Stimulated activated CD8-positive, alpha-beta memory T cell treated with anti-CD3 and anti-CD28 coated beads, Interleukin-7, amount 100 ng/mL, for 1 hour (primary cell): ENCODE measurements around the gene TMEM121.
A peak's percentile ranks its signal among the peaks of the same experiment; 100 is the strongest.
"Not testable (repeated sequence)": the region's sequence is repeated elsewhere in the genome, so short reads cannot be mapped to it uniquely, and the experiment has no call there.

Experiments used
- DNase-seq, 2 donors: peaks; one replicate each; pipeline ENCODE4 v3.0.0-alpha.2; 2020; ENCODE audit warnings: low read depth in 2 of 2

The TMEM121 gene

DNA sequence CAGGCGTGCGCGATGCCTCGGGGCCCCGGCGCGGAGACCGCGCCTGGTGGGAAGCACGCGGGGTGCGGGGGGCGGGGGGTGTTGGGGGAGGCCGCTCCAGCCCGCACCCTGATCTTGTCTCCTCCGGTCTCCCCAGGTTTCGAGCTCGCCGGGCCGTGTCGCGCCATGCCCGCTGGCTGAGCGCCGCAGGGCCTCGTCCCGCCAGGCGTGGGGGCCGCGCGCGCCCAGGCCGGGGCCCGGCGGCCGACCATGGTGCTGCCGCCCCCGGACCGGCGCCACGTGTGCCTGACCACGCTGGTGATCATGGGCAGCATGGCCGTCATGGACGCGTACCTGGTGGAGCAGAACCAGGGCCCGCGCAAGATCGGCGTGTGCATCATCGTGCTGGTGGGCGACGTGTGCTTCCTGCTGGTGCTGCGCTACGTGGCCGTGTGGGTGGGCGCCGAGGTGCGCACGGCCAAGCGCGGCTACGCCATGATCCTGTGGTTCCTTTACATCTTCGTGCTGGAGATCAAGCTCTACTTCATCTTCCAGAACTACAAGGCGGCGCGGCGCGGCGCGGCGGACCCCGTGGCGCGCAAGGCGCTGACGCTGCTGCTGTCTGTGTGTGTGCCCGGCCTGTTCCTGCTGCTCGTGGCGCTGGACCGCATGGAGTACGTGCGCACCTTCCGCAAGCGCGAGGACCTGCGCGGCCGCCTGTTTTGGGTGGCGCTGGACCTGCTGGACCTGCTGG is 2.4 kb downstream of the TMEM121 start:
- DNase-seq = no peak

DNA sequence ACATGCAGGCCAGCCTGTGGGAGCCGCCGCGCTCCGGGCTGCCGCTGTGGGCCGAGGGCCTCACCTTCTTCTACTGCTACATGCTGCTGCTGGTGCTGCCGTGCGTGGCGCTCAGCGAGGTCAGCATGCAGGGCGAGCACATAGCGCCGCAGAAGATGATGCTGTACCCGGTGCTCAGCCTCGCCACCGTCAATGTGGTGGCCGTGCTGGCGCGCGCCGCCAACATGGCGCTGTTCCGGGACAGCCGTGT is 2.9 kb downstream of the TMEM121 start:
- DNase-seq = no peak

DNA sequence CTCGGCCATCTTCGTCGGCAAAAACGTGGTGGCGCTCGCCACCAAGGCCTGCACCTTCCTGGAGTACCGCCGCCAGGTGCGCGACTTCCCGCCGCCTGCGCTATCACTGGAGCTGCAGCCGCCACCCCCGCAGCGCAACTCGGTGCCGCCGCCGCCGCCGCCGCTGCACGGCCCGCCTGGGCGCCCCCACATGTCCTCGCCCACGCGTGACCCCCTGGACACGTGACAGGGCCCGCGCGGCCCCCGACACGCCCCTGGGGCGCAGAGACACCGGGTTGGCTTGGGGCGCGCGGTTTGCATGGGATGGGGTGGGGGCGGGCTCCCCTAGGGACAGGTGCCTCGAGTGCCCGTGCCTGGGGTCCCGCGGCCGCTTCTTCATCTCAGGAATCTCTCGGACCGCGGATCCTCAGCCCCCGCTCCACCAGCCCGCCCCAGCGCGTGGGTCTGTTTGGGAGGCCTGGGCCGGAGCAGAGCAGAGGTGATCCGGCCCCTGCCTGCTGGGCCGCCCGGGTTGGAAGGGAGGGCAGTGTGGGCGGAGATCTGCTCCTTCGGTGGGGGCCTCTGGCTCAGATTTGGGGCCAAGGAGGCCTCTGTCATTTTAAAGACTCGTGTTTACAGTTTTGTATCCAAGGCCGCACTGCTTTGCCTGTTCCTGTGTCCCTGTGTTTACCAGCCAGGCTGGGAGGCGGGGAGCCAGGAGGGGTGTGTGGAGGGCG is 3.3 kb downstream of the TMEM121 start:
- DNase-seq = no peak

DNA sequence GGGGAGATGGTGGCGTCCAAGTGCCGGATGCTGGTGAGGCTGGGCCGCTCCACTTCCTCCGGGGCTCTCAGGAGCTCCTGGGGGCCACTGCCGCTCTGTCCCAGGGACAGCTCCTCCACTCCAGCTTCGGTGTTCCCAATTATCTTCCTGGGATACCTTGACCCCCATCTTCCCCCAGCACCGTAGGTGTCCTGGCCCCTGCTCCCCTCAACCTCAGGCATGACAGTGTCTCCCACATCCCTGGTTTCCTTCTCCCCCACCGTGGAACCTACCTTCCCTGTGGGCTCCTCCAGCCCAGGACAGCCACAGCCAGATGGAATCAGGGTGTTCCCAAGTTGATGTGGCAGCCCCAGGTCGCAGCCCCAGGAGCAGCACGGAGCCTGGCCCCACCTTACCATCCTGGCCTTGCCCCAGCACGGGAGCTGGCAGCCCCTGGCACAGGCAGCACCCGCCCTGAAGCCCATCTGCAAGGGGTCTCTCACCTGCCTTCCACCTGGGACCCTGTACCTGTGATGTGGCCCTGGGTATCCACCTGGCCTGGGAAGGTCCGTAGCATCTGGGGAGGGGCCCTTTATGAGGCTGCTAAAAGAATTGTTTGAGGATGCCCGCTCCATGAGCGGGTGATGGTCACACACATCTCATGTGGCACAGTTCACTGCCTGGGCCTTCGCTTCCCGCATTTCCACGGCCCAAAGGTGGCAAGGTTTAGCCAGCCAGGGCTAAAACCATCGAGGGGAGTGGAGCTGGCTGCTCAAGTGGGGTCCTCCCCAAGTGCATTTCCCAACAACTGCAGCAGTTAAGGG is 4.1 kb downstream of the TMEM121 start:
- DNase-seq = no peak

DNA sequence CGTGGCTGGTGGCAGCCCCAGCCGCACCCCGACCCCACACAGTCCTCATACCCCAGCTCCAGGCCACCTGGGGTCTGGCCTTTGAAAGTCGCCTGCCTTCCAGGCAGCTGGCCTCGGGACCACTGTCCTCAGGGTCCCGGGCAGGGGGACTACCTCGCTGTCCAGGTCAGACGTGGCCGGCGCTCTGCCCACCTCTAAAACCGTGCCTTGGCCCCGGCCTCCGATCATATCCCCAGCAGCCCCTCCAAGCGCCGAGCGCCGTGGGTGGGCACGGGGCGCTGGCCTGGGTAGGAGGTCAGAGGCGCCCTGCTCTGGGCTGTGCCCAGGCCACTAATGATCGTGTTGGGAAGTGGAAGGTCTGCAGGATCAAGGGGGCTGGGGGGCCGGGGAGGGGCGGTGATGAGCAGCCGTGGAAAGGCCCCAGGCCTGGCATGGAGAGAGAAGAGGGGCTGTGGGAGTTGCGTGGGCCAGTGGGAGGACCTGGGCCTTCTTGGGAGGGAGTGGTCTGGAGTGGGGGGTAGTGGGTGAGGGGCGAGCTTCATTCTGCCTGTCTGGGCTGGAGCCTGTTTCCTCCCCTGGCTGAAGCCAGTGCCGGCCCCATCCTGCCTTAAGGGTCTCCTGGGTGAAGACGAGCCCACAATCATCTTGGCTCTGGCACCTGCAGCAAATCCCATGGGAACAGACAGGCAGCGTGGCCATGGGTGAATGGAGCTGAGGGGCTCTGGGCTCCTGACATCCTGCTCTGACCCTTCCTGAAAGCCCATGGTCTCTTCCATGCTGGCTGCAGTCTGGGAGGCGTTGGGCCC is 4.9 kb downstream of the TMEM121 start:
- DNase-seq = no peak

DNA sequence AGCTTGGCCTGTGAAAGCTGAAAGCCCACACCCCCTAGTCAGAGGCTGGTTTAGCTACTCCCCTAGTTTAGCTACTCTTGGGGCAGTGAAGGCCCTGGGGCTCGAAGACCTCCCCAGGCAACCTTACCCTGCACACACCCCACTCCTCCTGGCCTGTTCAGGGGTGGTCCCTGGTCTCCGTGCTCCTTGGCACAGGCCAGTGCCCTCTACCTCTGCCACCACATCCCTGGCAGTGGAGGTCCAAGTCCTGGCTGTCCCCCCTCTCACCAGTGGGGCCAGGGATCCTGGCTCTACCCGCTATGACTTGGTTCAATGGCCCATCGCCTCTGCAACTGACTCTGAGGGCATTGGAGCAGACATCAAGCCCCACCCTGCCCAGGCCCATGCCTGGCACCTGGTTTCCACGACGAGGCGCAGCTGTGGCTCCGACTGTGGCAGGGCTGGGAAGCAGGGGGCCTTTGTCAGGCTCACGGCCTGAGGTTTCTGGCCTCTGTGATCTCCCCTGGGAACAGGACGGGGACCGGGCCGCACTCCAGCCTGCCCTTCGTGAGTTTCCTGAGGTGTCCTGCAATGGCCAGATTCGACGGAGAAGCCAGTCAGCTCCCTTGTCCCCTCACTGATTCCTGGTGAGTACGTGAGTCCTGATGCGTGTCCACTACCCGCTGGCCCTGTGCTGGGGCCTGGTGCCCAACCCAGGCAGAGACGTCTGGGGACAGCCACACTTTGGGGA is 5.7 kb downstream of the TMEM121 start:
- no peak for DNase-seq

DNA sequence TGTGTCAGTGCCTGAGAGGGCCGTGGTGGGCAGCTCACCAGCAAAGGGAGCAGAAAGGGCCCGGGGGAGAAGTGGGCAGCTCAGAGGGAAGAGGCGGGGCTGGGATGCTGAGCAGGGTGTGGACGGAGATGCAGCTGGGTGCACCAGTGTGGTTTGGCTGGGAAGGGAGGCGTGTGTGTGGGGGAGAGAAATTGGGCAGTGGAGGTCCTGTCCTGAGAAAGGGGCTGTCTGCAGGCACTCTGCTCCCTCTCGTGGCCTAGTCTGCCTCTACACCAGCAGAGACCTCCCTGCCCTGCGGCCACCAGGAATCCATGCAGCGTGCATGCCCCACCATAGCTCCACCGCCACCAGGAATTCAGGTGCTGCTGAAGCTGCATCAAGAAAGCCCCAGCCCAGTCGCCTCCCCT is 6.4 kb downstream of the TMEM121 start:
- DNase-seq = no peak

DNA sequence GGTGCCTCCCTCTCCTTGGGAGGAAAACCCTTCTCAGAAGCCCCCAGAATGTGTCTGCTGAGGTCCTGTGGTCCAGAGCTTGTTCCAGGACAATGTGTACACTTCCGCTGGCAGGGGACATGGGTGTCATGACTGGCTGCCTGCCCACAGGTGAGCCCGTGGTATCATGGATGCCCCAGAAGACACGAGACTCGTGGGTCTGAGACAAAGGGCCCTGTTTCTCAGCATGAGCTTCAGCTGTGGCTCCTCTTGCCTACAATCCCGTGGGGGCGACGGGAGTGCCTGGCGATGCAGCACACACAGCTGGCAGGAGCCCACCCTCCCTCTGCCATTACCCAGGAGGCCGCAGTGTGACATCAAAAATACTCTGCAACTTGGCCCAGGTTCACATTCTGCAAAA is 7.0 kb downstream of the TMEM121 start:
- no peak for DNase-seq

DNA sequence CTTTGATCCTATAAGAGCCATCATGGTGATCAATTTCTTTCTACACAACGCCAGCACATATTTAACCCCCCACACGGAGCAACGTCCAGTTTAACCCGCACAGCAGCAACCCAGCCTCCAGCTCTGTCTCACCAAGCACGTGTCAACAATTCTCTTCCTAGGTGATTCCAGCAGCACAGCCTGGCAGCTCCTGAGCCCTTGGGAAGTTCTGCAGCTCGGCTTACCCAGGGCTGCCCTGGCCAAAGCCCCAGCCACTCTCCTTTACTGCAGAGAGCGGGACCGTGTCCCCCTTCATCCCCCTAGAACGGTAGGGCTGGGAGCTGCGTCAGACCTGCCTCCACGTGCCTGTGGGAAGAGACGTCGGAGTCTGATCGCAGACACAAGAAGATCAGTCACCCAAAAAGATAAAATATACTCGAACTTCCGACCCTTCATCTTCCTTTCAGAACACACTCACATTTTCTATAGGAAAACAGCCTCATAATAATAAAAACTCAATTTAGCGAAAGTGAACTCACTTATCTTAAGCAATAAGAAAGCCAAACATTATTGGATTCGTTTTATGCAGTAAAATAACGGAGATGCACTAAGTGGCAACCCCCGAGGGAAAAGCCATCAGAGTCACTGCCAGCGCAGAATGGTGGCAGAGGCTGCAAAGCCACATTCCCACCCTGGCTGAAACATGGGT is 7.6 kb downstream of the TMEM121 start:
- no peak for DNase-seq

DNA sequence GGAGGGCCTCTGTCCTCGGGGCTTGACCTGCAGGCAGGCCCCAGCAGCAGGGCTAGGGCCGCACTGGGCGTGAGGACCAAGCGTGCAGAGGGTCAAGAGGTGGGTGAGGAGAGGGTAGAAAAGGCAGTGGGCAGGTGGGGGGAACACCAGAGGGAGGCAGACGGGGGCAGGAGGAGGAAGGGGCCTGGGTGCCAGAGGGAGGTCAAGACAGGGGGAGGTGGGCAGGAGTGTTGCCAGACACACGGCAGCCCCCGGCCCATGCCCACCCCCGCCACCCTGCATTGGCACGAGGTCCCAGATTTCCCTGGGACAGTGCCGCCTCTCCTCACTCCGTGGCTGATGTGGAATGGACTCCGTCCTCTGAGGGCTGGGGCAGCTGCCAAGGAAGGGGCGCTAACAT is 8.2 kb downstream of the TMEM121 start:
- no peak for DNase-seq

DNA sequence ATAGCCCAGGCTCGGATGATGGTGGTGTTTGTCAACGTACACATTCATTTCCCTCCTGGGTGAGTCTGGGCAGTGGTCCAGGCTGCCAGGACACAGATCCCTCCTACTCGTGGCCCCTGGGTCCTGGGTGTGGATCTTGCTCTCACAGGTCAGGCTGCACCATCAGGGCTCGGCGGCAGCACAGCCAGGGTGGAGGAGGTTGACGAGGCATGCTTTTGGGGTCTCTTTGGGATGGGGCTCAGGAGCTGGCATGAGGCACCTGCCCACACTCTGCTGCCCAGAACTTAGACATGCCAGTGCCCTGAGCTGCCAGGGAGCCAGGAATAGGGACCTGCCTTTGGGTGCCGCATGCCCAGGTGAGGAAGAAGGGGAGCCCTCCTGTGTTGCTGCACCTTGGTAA is 9.7 kb downstream of the TMEM121 start:
- DNase-seq = no peak

DNA sequence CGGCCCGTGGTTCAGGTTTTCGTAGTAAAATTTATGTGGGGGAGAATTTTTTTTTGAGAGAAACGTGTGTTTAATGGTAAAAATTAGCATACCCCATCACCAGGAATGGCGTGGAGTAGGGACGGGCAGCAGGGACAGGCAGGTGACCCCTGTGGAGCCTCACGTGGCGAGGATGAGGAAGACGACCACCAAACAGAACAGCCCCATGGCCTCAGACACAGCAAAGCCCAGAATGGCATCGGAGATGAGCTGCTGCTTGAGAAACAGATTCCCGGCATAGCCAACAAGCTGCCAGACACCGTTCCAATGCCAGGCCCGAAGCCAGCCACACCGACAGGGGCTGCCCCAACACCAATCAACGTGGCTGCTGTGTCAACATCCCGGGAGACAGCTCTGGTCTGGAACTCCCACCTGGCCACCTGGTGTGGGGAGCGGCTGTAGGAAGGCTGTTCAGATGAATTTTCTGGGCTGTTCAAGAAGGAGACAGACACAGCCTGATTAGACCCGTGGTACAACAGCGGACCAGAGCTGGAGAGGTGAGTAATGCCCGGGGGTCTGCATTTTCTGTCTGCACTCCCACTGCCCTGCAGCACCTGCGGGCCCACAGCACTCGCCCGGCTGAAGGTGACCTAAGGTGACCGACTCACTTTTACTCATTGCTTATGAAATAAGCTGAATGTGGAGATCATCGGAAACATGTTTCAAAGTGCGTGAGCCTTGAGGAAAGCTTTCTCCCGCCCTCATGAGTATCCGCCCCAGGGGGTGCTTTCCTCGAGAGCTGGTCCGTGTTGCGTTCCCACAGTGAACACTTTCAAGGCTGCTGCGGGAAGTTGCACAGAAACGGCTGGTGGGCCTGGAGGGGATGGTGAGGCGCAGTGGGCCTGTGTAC is 10.6 kb downstream of the TMEM121 start:
- DNase-seq = no peak

DNA sequence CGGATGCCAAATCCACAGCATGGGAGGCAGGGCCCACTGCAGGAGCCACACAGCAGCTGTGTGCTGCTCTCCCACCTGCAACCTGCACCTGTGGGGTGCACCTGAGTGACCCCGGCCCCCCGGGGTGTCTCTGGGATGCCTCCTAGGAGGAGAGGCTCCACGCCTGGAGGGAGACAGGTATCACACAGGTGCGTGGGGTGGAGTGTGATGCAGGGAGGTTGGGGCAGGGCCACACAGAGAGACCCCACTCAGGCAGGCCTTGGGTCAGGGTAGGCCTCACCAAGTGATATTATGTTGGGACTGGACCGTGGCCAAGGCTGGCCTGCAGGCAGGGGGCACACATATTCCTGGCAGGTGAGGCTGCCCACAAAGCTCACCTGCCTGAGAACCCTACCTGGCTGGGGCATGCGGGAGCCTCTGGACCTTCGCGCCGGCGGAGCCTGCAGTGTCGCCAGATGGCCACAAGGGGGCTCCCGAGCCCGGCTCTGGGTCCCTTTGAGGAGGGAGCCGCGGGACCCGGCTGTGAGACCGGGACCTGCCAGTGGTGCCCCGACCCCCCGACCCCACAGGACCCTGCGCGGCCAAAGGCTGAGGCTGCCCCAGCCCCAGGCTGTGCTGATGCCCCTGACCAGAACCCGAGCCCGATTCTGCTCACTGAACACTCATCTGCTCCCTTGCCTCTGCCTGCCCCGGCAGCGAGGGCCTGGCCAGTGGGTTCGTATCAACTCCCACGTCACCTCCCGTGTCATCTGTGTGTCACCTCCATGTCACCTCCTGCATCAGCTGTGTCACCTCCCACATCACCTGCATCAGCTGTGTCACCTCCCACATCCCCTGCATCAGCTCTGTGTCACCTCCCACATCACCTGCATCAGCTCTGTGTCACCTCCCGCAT is 11.4 kb downstream of the TMEM121 start:
- peak; percentile 47 to 53 for DNase-seq

DNA sequence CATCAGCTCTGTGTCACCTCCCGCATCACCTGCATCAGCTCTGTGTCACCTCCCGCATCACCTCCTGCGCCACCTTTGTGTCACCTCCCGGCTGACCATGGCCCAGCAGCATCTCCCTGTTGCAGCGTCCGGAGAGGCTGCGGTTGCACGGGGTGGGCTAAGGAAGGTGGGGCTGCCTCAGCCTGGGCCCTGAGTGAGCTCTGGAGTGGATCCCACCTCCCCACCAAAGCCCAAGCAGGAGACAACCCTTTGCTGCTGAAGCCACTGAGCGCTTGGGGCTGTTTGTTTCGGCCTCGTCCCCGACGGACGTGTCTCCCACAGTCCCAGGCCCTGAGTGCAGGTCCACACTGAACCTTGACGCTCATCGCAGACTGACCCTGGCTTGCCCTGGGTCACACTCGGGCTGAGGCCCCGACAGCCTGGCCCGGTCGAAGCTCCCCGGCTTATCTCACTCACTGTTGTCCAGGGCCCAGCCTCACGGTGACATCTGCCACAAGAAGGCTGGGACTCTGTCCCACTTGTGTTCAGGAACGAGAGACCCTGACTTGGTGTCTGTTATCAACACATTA is 12.2 kb downstream of the TMEM121 start:
- DNase-seq = no peak

DNA sequence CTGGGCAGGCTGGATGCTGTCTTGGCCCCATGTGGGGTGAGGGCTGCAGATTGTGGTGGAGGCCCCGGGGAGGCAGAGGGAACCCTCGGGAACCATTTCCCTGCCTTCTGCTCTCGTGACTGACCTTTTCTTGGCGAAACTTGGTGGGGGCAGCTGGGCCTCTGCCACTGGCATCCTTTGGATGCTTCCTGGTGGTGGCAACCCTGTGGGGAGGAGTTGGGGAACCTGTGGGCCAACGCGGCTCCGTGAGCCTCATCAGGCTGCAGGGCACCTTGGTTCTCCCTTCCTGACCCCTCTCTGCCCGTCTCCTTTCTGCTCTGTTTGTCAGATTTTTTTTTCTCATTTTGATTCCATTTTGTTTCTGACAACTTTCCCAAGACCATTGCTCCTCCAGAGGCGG is 14.4 kb downstream of the TMEM121 start:
- no peak for DNase-seq

DNA sequence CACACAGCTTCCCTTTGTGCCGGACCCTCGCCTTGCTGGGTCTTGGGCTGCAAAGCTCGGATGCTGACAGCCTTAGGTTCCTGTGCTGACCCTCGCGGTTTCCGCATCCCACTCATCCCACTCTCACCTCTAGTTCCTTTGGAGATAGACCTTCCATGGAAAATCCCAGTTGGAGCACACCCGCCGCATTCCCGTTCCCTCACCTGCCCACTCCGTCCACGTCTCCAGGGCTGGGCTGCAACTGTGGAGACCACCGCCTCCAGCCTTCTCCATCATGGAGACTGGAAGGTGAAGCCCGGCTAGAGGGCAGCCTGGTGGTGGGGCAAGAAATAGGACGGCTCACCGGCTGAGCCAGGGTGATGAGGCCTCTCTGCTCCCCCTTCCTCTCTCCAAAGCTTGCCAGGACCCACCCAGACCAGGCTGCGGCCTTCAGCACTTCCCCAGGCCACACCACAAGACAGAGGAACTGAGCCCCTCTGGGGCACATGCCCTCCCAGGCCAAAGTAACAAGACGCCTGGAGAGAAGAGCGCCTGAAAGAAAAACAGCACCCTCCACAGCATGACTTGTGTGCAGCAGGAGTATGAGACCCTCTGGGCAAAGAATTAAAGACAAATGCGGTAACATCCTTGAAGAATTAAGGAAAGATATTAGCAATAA is 15.0 kb downstream of the TMEM121 start:
- DNase-seq = no peak

DNA sequence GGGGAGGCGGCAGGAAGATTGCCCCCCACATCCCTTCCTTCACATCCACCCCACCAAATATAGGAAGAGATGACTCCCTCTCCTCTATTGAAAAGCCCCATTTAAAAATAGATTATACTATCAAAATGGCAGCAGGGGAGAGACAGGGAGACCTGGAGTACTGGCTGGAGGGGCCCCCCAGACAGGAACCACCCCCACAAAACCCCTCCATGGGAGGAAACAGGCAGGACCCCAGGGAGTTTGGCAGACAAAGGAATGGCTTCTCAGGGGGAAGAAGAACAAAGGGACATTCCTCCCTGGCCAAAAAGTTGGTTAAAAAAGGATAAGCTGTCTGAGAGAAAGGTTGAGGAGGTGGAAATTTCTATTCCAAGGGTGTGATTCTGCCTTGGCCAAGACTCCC is 19.3 kb downstream of the TMEM121 start:
- not testable (repeated sequence) for DNase-seq

DNA sequence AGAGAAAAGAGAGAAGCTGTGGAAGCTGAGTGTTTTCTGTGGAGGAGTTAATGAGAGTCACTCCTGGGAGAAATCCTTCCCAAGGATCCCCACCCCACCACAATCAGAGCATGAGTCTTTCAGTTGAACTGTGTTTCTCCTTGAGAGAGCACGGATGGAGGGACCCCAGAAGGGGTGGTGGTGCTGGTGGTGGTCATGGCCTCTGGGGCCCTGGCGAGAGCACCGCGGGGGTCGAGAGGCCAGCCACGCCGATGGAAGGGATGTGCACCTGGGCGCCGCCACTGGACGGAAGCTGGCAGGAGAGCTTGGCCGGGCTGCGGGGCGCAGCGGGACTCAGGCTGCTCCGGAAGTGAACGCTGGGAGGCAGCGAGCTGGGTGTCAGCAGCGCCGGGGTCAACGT is 20.0 kb downstream of the TMEM121 start:
- not testable (repeated sequence) for DNase-seq
